Testis (tissue), 3 donors: ENCODE results near the gene KDM6B. TPM values are rescaled to one million over a fixed set of nuclear protein-coding genes. Genes with fewer than 3 reads are reported as not detected.

Experiments
- DNase-seq: peaks from one replicate; pipeline ENCODE4 v3.0.0-alpha.2; 2019
- H3K27ac ChIP-seq, 2 donors: fragments of 200-600 bp; sonication (generic); one replicate each; pipeline ENCODE4 v1.5.1; 2019
- H3K27me3 ChIP-seq: fragments of 200-600 bp; sonication (generic); one replicate; pipeline ENCODE4 v1.5.1; 2019
- H3K36me3 ChIP-seq: fragments of 200-600 bp; sonication (generic); one replicate; pipeline ENCODE4 v1.5.1; 2017; ENCODE audit warnings: low read depth; ENCODE audit errors: missing control alignments
- H3K4me1 ChIP-seq: fragments of 200-600 bp; sonication (generic); one replicate; pipeline ENCODE4 v1.5.1; 2019
- H3K4me3 ChIP-seq, 2 donors: fragments of 200-600 bp; sonication (generic); one replicate each; pipeline ENCODE4 v1.5.1; 2017 to 2019
- H3K9me3 ChIP-seq: fragments of 200-600 bp; sonication (generic); one replicate; pipeline ENCODE4 v1.5.1; 2017
- CTCF ChIP-seq, 3 experiments: fragments of 450-650 bp in 2 of 3; fragments of 200-600 bp in 1 of 3; sonication (generic) in 1 of 3; IDR thresholded peaks; one replicate each; pipeline ENCODE4 v1.5.1; 2016 to 2019; ENCODE audit warnings: antibody characterized with exemption in 3 of 3, mild to moderate bottlenecking in 2 of 3, moderate library complexity in 1 of 3
- POLR2A ChIP-seq: fragments of 450-650 bp; IDR thresholded peaks from one replicate; pipeline ENCODE4 v1.6.1; 2017; ENCODE audit warnings: antibody characterized with exemption, mild to moderate bottlenecking, moderate library complexity
- WGBS, 2 donors: methylation state at CpG; one replicate each; pipeline ENCODE4 v1.1.5; 2018; 5-methylcytosine and 5-hydroxymethylcytosine counted together
- intact Hi-C: fragments of 100-400 bp; cut with DNase I; formaldehyde crosslinking; loops from one replicate; pipeline ENCODE4 v1.15.1; 2023; ENCODE audit warnings: low total_unique reads
- polyA plus RNA-seq: library from polyadenylated mRNA; stranded (reverse); fragments of 350-450 nt; fragmentation: Illumina TruSeq; extraction: RNeasy Lipid Tissue Mini Kit (QIAGEN cat#74804); gene quantifications from one replicate; pipeline ENCODE4 v1.2.3, GENCODE V29; 2014; ENCODE audit warnings: low read depth, low replicate concordance; ENCODE audit not compliant: insufficient read depth
- total RNA-seq, 2 donors: library from RNA; depleted of rRNA; stranded (reverse); fragments of >200 nt; gene quantifications; one replicate each; pipeline ENCODE4 v1.2.3, GENCODE V29; 2016

KDM6B gene
- total and polyA plus RNA-seq, 3 donors from 2014 or later = 27.8 to 41.8 (median 38.0) TPM

- TF ChIP-seq POLR2A (peak; percentile 37), CTCF (IDR thresholded peaks at IDR 0.05) (no peak)
- Histone ChIP-seq H3K4me1 (peaks cover 40% of the 10 kb centered on the region), H3K36me3 (no peaks in the 10 kb centered on the region), H3K27ac (peak overlapping the region; percentile 98 to 99), H3K4me3 (peak overlapping the region; percentile 77 to 91), H3K27me3 (no peaks in the 10 kb centered on the region), H3K9me3 (no peaks in the 10 kb centered on the region)
- 0% methylated on average over 32 to 48 of the region's 61 CpGs for WGBS, 2 donors
- intact Hi-C loops = no loop called here
- DNase-seq = no peak
Measured at GRCh38 chr17:7835814-7836595, 2.0 kb downstream of the KDM6B start.

DNA sequence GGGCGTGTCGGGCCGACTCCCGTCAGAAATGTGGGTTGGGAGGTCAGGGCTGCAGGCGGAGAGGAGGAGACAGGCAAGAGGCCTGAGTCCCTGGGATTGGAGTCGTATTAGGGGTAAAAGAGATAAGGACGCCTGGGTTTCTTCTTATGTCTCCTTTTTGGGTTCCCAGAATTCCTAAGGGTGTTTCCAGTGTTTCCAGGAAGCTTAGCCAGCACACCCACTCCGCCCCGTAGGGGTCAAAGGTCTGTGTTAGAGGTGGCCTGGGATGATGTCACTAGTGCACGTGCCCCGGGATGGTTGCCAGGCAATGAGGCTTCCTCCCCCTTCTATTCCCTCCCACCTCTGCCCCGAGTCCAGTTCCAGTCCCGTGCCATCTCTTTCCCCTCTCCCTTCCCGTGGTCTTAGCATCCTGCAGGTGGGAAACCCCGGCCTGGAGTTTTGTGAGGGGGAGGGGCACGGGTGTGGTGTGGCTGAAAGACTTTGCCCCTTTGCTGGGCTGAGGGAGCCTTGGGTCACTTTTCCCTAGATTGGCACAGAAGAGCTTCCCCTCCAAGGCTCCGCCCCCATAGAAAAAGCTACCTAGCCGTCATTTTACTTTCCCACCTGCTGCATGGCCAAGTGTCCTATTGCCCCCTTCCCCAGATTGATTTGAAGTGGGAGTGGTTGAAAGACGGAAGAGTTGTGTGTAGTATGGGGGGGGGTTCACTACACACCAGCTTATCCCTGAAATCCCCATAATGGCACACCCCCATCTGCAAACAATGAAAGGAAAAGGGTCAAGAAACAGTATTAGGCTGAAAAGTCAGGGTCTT is 2.8 kb downstream of the KDM6B start:
- no peaks in the 10 kb centered on the region for H3K27me3 ChIP-seq
- peak overlapping the region; percentile 98 to 99 for H3K27ac ChIP-seq
- DNase-seq = peak; percentile 97
- no peaks in the 10 kb centered on the region for H3K36me3 ChIP-seq
- 1 to 2% methylated on average over 18 to 19 of the region's 19 CpGs for WGBS, 2 donors
- peak in 2 of 3 experiments; percentile 17 to 20 for TF ChIP-seq CTCF (IDR thresholded peaks at IDR 0.05)
- TF ChIP-seq POLR2A = no peak
- intact Hi-C loops = no loop called here
- peaks cover 46% of the 10 kb centered on the region for H3K4me1 ChIP-seq
- H3K9me3 ChIP-seq = no peaks in the 10 kb centered on the region
- H3K4me3 ChIP-seq = peak overlapping the region; percentile 77 to 91

GRCh38 chr17:7837408-7838088 is 3.5 kb downstream of the KDM6B start:
- H3K4me3 ChIP-seq = peak overlapping the region; percentile 77 to 91
- TF ChIP-seq CTCF (IDR thresholded peaks at IDR 0.05) (no peak), POLR2A (no peak)
- H3K27ac ChIP-seq = peak overlapping the region; percentile 98 to 99
- WGBS, 2 donors = 1 to 5% methylated on average over 8 of the region's 8 CpGs
- no peaks in the 10 kb centered on the region for H3K9me3 ChIP-seq
- no peaks in the 10 kb centered on the region for H3K27me3 ChIP-seq
- no peaks in the 10 kb centered on the region for H3K36me3 ChIP-seq
- intact Hi-C loops = no loop called here
- DNase-seq = no peak
- H3K4me1 ChIP-seq = peaks cover 46% of the 10 kb centered on the region

GRCh38 chr17:7838090-7839075 is 4.4 kb downstream of the KDM6B start:
- TF ChIP-seq CTCF (IDR thresholded peaks at IDR 0.05) (no peak), POLR2A (no peak)
- peak overlapping the region; percentile 3 to 91 for H3K4me3 ChIP-seq
- 20 to 22% methylated on average over 8 to 9 of the region's 12 CpGs for WGBS, 2 donors
- H3K27ac ChIP-seq = peak overlapping the region; percentile 98 to 99
- no peaks in the 10 kb centered on the region for H3K9me3 ChIP-seq
- H3K27me3 ChIP-seq = no peaks in the 10 kb centered on the region
- peak; percentile 64 for DNase-seq
- peaks cover 49% of the 10 kb centered on the region for H3K4me1 ChIP-seq
- no peaks in the 10 kb centered on the region for H3K36me3 ChIP-seq
- intact Hi-C loops = no loop called here
